Fibroblast of lung (primary cell): ENCODE measurements around the gene CARD8.

Experiments
- EZH2 ChIP-seq: IDR thresholded peaks from 2 replicates; pipeline ENCODE4 v1.5.1; 2012; ENCODE audit warnings: low read length, control low read depth, mild to moderate bottlenecking; ENCODE audit errors: missing control alignments
- TF ChIP-seq, protein P1 (sequence below), 2 donors: IDR thresholded peaks in 1 of 2; conservative IDR thresholded peaks in 1 of 2; 1 replicate in 1 of 2; 2 replicates in 1 of 2; pipeline ENCODE4 v1.5.1; 2011 to 2012; ENCODE audit warnings: low read length in 2 of 2, control low read depth in 1 of 2, inconsistent platforms in 1 of 2, low read depth in 1 of 2, mild to moderate bottlenecking in 1 of 2

DNA sequence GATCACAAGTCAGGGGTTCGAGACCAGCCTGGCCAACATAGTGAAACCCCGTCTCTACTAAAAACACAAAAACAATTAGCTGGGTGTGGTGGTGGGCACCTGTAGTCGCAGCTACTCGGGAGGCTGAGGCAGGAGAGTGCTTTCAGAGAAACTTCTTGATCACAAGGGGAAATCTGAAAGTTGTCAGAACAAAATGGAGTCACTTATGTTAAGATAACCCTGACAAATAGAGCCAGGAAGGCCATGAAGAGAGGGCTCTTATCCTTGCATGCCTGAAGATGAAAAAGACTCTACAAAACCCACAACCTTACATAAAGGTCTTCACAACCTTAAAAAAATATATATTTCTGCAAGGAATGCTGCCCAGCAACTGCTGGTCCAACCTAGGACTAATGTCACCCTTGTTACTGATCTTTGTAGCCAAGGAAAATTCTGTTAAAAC lies 1.2 kb downstream of the CARD8 start:
- TF ChIP-seq, protein P1, sequence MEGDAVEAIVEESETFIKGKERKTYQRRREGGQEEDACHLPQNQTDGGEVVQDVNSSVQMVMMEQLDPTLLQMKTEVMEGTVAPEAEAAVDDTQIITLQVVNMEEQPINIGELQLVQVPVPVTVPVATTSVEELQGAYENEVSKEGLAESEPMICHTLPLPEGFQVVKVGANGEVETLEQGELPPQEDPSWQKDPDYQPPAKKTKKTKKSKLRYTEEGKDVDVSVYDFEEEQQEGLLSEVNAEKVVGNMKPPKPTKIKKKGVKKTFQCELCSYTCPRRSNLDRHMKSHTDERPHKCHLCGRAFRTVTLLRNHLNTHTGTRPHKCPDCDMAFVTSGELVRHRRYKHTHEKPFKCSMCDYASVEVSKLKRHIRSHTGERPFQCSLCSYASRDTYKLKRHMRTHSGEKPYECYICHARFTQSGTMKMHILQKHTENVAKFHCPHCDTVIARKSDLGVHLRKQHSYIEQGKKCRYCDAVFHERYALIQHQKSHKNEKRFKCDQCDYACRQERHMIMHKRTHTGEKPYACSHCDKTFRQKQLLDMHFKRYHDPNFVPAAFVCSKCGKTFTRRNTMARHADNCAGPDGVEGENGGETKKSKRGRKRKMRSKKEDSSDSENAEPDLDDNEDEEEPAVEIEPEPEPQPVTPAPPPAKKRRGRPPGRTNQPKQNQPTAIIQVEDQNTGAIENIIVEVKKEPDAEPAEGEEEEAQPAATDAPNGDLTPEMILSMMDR (conservative IDR thresholded peaks at IDR 0.05 in 1 of 2, IDR thresholded peaks at IDR 0.05 in 1 of 2; ENCODE audit: low read depth in 1 of 2, low read length in 2 of 2) = no peak
- TF ChIP-seq EZH2 = no peak
